ENCODE results near the gene SLU7.

GRCh38 chr5:160445132-160445531 is 26.3 kb upstream of the SLU7 start:
- TF ChIP-seq CTCF (IDR thresholded peaks at IDR 0.05 in 8 of 11, conservative IDR thresholded peaks at IDR 0.05 in 3 of 11) (no peak), POLR2AphosphoS5 (IDR thresholded peaks at IDR 0.05) (no peak), POLR2A (IDR thresholded peaks at IDR 0.05) (no peak)
